ENCODE measurements around the gene CEMIP.

DNA sequence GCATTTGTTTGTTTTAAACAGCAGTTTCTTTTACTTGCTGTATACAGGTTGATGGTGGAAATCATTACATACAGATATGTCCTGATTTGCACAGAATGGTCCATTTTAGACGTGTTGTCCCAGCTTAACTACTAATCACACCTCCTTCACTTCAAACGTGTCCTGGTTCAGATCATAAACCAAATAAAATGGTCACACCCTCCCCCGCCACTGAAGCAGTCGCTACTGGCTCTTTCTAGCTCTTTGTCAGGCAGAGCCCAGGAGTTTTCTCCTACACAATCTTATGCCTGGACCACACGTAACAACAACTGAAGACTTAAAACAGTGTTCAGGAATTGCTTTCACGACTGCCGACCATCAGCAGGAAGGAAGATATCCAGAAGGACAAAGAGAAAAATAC lies 136.9 kb downstream of the CEMIP start:
- TF ChIP-seq, protein P1, sequence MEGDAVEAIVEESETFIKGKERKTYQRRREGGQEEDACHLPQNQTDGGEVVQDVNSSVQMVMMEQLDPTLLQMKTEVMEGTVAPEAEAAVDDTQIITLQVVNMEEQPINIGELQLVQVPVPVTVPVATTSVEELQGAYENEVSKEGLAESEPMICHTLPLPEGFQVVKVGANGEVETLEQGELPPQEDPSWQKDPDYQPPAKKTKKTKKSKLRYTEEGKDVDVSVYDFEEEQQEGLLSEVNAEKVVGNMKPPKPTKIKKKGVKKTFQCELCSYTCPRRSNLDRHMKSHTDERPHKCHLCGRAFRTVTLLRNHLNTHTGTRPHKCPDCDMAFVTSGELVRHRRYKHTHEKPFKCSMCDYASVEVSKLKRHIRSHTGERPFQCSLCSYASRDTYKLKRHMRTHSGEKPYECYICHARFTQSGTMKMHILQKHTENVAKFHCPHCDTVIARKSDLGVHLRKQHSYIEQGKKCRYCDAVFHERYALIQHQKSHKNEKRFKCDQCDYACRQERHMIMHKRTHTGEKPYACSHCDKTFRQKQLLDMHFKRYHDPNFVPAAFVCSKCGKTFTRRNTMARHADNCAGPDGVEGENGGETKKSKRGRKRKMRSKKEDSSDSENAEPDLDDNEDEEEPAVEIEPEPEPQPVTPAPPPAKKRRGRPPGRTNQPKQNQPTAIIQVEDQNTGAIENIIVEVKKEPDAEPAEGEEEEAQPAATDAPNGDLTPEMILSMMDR (conservative IDR thresholded peaks at IDR 0.05; ENCODE audit: low read length), result no peak
- no peak for TF ChIP-seq EZH2phosphoT487 (IDR thresholded peaks at IDR 0.05; ENCODE audit: borderline replicate concordance, low read depth, low read length)

All from OCI-LY7 (cell line).